IPS-11a (cell line): Measurements from ENCODE around the gene NDUFA5.
"Not testable (repeated sequence)": the region's sequence is repeated elsewhere in the genome, so short reads cannot be mapped to it uniquely, and the experiment has no call there.

ENCODE experiments used
- H3K4me3 ChIP-seq: one replicate; pipeline ENCODE4 v1.5.1; 2013; ENCODE audit warnings: low read depth, low read length, control low read depth

The NDUFA5 gene

GRCh38 chr7:123526533-123526932 lies 31.1 kb downstream of the NDUFA5 start:
- not testable (repeated sequence) for H3K4me3 ChIP-seq

- H3K4me3 ChIP-seq, result no peak overlapping the region
Measured at GRCh38 chr7:123522066-123522465, 35.6 kb downstream of the NDUFA5 start.

DNA sequence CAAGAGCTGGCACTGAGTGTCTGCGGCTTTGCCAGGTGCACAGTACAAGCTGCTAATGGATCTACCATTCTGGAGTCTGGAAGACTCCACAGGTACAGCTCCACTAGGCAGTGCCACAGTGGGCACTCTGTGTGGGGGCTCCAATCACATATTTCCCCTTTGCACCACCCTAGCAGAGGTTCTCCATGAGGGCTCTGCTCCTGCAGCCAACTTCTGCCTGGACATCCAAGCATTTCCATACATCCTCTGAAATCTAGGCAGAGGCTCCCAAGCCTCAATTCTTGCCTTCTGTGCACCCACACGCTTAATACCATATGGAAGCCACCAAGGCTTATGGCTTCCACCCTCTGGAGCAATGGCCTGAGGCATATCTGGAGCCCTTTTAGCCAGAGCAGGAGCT lies 52.4 kb downstream of the NDUFA5 start:
- H3K4me3 ChIP-seq, result no peak overlapping the region

GRCh38 chr7:123502201-123502600 lies 55.4 kb downstream of the NDUFA5 start:
- H3K4me3 ChIP-seq, result no peak overlapping the region

- no peak overlapping the region for H3K4me3 ChIP-seq
Measured at GRCh38 chr7:123500878-123501489, 56.6 kb downstream of the NDUFA5 start.

GRCh38 chr7:123499211-123499970 lies 58.2 kb downstream of the NDUFA5 start:
- H3K4me3 ChIP-seq, result no peak overlapping the region

- H3K4me3 ChIP-seq, result no peak overlapping the region
Measured at GRCh38 chr7:123498601-123499000, 59.0 kb downstream of the NDUFA5 start.

- H3K4me3 ChIP-seq, result no peak overlapping the region
Measured at GRCh38 chr7:123498031-123498430, 59.6 kb downstream of the NDUFA5 start.

DNA sequence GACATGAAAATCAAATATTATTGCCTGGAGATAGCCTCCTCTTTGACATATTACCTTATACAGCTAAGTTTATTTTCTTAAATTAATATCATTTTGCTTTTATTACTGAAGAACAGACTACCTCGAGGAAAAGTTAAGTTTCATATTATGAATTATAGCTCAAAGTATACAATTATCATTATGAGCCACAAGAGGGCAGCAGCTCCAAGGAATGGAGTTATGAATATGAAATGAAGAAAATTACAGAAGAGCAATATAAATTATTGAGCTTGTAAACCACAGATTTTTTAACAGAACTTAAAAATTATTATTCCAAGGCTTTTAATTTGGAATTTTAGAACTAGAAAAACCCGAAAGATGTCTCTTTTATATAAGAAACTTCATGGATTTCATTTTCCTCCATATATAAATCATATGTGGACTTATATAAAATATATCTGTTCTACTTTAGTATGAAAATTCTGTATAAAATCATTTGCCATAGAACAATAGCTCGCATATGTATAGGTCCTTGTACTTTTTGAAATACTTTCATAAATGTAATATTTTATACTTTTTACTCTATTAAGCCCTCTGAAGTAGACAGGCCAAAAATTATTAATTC lies 63.3 kb downstream of the NDUFA5 start:
- H3K4me3 ChIP-seq, result no peak overlapping the region

- no peak overlapping the region for H3K4me3 ChIP-seq
Measured at GRCh38 chr7:123492485-123492884, 65.1 kb downstream of the NDUFA5 start.
